Suprapubic skin (tissue), 3 donors: ENCODE results near the gene CEP70.

ENCODE experiments used
- POLR2A ChIP-seq, 2 donors: fragments of 450-650 bp; IDR thresholded peaks; one replicate each; pipeline ENCODE4 v1.6.1; 2017; ENCODE audit warnings: antibody characterized with exemption in 2 of 2, mild to moderate bottlenecking in 2 of 2, moderate library complexity in 2 of 2
- TF ChIP-seq, protein P1 (sequence below), 2 donors: fragments of 200-600 bp in 1 of 2; fragments of 450-650 bp in 1 of 2; sonication (generic) in 1 of 2; IDR thresholded peaks; one replicate each; pipeline ENCODE4 v1.5.1; 2016 to 2019; ENCODE audit warnings: antibody characterized with exemption in 2 of 2, mild to moderate bottlenecking in 1 of 2, moderate library complexity in 1 of 2

DNA sequence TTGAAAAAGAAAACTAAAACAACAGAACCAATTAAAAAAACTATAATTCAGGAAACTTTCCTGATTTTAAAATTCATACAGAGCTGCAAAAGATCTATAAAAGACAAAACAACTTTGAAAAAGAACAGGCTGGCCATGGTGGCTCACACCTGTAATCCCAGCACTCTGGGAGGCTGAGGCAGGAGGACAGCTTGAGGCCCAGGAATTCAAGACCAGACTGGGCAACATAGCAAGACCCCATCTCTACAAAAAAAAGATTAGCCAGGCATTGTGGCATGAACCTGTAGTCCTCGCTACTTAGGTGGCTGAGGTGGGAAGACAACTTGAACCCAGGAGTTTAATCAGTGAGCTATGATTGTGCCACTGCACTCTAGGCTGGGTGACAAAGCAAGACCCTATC is 6.7 kb downstream of the CEP70 start:
- TF ChIP-seq, protein P1, sequence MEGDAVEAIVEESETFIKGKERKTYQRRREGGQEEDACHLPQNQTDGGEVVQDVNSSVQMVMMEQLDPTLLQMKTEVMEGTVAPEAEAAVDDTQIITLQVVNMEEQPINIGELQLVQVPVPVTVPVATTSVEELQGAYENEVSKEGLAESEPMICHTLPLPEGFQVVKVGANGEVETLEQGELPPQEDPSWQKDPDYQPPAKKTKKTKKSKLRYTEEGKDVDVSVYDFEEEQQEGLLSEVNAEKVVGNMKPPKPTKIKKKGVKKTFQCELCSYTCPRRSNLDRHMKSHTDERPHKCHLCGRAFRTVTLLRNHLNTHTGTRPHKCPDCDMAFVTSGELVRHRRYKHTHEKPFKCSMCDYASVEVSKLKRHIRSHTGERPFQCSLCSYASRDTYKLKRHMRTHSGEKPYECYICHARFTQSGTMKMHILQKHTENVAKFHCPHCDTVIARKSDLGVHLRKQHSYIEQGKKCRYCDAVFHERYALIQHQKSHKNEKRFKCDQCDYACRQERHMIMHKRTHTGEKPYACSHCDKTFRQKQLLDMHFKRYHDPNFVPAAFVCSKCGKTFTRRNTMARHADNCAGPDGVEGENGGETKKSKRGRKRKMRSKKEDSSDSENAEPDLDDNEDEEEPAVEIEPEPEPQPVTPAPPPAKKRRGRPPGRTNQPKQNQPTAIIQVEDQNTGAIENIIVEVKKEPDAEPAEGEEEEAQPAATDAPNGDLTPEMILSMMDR (IDR thresholded peaks at IDR 0.05): no peak
- TF ChIP-seq POLR2A (IDR thresholded peaks at IDR 0.05): no peak
